SK-N-SH (cell line): ENCODE data around the gene SPAM1. TPM values are rescaled to one million over a fixed set of nuclear protein-coding genes. Genes with fewer than 3 reads are reported as not detected.

Experiments
- CTCF ChIA-PET: fragments of 300-600, 350-600 bp; formaldehyde crosslinking; extraction: SDS; loops from one replicate; lab custom pipeline; 2021; lab: Yijun Ruan, JAX
- POLR2A ChIA-PET: fragments of 350-600 bp; sonication (Branson Sonifier 250); formaldehyde crosslinking; extraction: SDS; loops from one replicate; lab custom pipeline; 2020; ENCODE audit warnings: antibody characterized with exemption, inconsistent platforms; lab: Yijun Ruan, JAX
- DNase-seq: peaks from one replicate; pipeline ENCODE4 v3.0.0; 2012
- H2AFZ ChIP-seq: fragments of 200-600 bp; sonication (generic); 2 replicates; pipeline ENCODE4 v1.8.1; 2016; ENCODE audit warnings: antibody characterized with exemption, mild to moderate bottlenecking, low read depth
- H3F3A ChIP-seq: fragments of 200-600 bp; sonication (generic); replicated peaks from 2 replicates; pipeline ENCODE3; 2016; ENCODE audit warnings: antibody characterized with exemption, mild to moderate bottlenecking; ENCODE audit not compliant: insufficient read depth
- H3K27ac ChIP-seq, 2 experiments: fragments of 200-500 bp in 1 of 2; fragments of 200-600 bp in 1 of 2; sonication (Bioruptor generic) in 1 of 2; sonication (generic), shearing (Covaris generic) in 1 of 2; 2 replicates each; pipeline versions ENCODE4 v1.5.1 to v1.6.1; 2014 to 2016; ENCODE audit warnings: low read depth in 2 of 2, inconsistent platforms in 1 of 2, low read length in 1 of 2, mild to moderate bottlenecking in 1 of 2, mixed read lengths in 1 of 2
- H3K27me3 ChIP-seq: fragments of 200-600 bp; sonication (generic), shearing (Covaris generic); 2 replicates; pipeline ENCODE4 v1.6.1; 2016; ENCODE audit warnings: mixed run types; ENCODE audit not compliant: insufficient read depth
- H3K36me3 ChIP-seq, 2 experiments: fragments of 200-500 bp in 1 of 2; fragments of 200-600 bp in 1 of 2; sonication (Bioruptor generic) in 1 of 2; sonication (generic) in 1 of 2; replicated peaks in 1 of 2; 2 replicates each; pipeline versions ENCODE3 to v1.5.1; 2014 to 2016; ENCODE audit warnings: low read length in 1 of 2, mild to moderate bottlenecking in 1 of 2; ENCODE audit not compliant: insufficient read depth in 2 of 2, control insufficient read depth in 1 of 2
- H3K4me1 ChIP-seq, 2 experiments: fragments of 200-500 bp in 1 of 2; fragments of 200-600 bp in 1 of 2; sonication (Bioruptor generic) in 1 of 2; sonication (generic), shearing (Covaris generic) in 1 of 2; 2 replicates each; pipeline versions ENCODE4 v1.5.1 to v1.6.1; 2014 to 2016; ENCODE audit warnings: low read depth in 1 of 2, low read length in 1 of 2, mixed run types in 1 of 2; ENCODE audit not compliant: insufficient read depth in 2 of 2, control insufficient read depth in 1 of 2
- H3K4me2 ChIP-seq: fragments of 200-600 bp; sonication (generic), shearing (Covaris generic); 2 replicates; pipeline ENCODE4 v1.6.1; 2017; ENCODE audit warnings: mixed run types
- H3K4me3 ChIP-seq, 2 experiments: fragments of 200-500 bp in 1 of 2; fragments of 200-600 bp in 1 of 2; sonication (Bioruptor generic) in 1 of 2; sonication (generic), shearing (Covaris generic) in 1 of 2; 2 replicates each; pipeline versions ENCODE4 v1.5.1 to v1.8.1; 2014 to 2016; ENCODE audit warnings: low read depth in 2 of 2, inconsistent platforms in 1 of 2, low read length in 1 of 2, mild to moderate bottlenecking in 1 of 2, mixed read lengths in 1 of 2, moderate library complexity in 1 of 2
- H3K79me2 ChIP-seq: fragments of 200-600 bp; sonication (generic); 2 replicates; pipeline ENCODE4 v1.8.1; 2017; ENCODE audit warnings: mild to moderate bottlenecking; ENCODE audit not compliant: insufficient read depth
- H3K9ac ChIP-seq: fragments of 200-600 bp; sonication (generic); 2 replicates; pipeline ENCODE4 v1.6.1; 2017; ENCODE audit warnings: mixed run types
- H3K9me2 ChIP-seq: fragments of 200-600 bp; sonication (generic); 2 replicates; pipeline ENCODE4 v1.6.1; 2017; ENCODE audit warnings: mixed run types
- H3K9me3 ChIP-seq: fragments of 200-600 bp; sonication (generic); 2 replicates; pipeline ENCODE4 v1.6.1; 2017; ENCODE audit warnings: mixed run types, mild to moderate bottlenecking, moderate library complexity
- H4K20me1 ChIP-seq: fragments of 200-600 bp; sonication (generic); 2 replicates; pipeline ENCODE4 v1.6.1; 2017; ENCODE audit warnings: mild to moderate bottlenecking, mixed run types; ENCODE audit not compliant: insufficient read depth
- CHD2 ChIP-seq: fragments of 150-350 bp; IDR thresholded peaks from 2 replicates; pipeline ENCODE4 v1.6.1; 2018; ENCODE audit warnings: low read length; ENCODE audit not compliant: partially characterized antibody
- EP300 ChIP-seq, 2 experiments: IDR thresholded peaks; 2 replicates each; pipeline versions ENCODE4 v1.4.0 to v1.6.1; 2012; ENCODE audit warnings: borderline replicate concordance in 1 of 2, low read depth in 1 of 2, low read length in 1 of 2
- EZH2phosphoT487 ChIP-seq: fragments of 200-600 bp; sonication (generic); IDR thresholded peaks from 2 replicates; pipeline ENCODE4 v1.6.1; 2017; ENCODE audit warnings: low read depth, mixed run types, mild to moderate bottlenecking, antibody characterized with exemption, moderate library complexity, borderline replicate concordance
- FOSL2 ChIP-seq: IDR thresholded peaks from 2 replicates; pipeline ENCODE4 v1.4.0; 2012; ENCODE audit warnings: low read depth, mild to moderate bottlenecking, moderate library complexity, borderline replicate concordance
- GATA2 ChIP-seq: sonication (generic); formaldehyde crosslinking; IDR thresholded peaks from 2 replicates; pipeline ENCODE4 v1.5.0; 2020; ENCODE audit warnings: mild to moderate bottlenecking, missing genetic modification reagents
- JUND ChIP-seq: IDR thresholded peaks from 2 replicates; pipeline ENCODE4 v1.4.0; 2012
- MXI1 ChIP-seq: IDR thresholded peaks from 2 replicates; pipeline ENCODE4 v1.6.1; 2012; ENCODE audit warnings: mild to moderate bottlenecking, low read depth, low read length, improper control_type of control experiment
- NFIC ChIP-seq: IDR thresholded peaks from 2 replicates; pipeline ENCODE4 v1.4.0; 2012; ENCODE audit warnings: borderline replicate concordance
- NRF1 ChIP-seq: IDR thresholded peaks from 2 replicates; pipeline ENCODE4 v1.6.1; 2012; ENCODE audit warnings: low read depth, mild to moderate bottlenecking, low read length
- POLR2AphosphoS5 ChIP-seq: IDR thresholded peaks from 2 replicates; pipeline ENCODE4 v1.6.1; 2012; ENCODE audit warnings: low read depth, low read length
- RAD21 ChIP-seq: IDR thresholded peaks from 2 replicates; pipeline ENCODE4 v1.6.1; 2012; ENCODE audit warnings: mild to moderate bottlenecking, low read length
- RFX5 ChIP-seq: IDR thresholded peaks from 2 replicates; pipeline ENCODE4 v1.6.1; 2012; ENCODE audit warnings: mild to moderate bottlenecking, improper control_type of control experiment, low read length
- SMC3 ChIP-seq: IDR thresholded peaks from 2 replicates; pipeline ENCODE4 v1.6.1; 2012; ENCODE audit warnings: low read depth, low read length, improper control_type of control experiment
- TAF1 ChIP-seq: IDR thresholded peaks from 2 replicates; pipeline ENCODE4 v1.6.1; 2012; ENCODE audit warnings: low read depth, mild to moderate bottlenecking, low read length, moderate library complexity, borderline replicate concordance
- TCF12 ChIP-seq: IDR thresholded peaks from 2 replicates; pipeline ENCODE4 v1.4.0; 2012
- TEAD4 ChIP-seq: IDR thresholded peaks from 2 replicates; pipeline ENCODE4 v1.4.0; 2012; ENCODE audit warnings: mild to moderate bottlenecking, borderline replicate concordance; ENCODE audit not compliant: insufficient read depth
- WGBS: methylation state at CpG from one replicate; pipeline ENCODE4 v1.1.6; 2017; ENCODE audit warnings: low lambda C conversion rate; 5-methylcytosine and 5-hydroxymethylcytosine counted together
- polyA plus RNA-seq, 3 experiments: library from polyadenylated mRNA; depleted of rRNA; stranded (reverse); fragments of >200 nt; gene quantifications; 2 replicates each; pipeline ENCODE4 v1.2.3, GENCODE V29; 2012
- TF ChIP-seq, protein P1 (sequence below): IDR thresholded peaks from 2 replicates; pipeline ENCODE4; 2012
- TF ChIP-seq, protein P2 (sequence below): fragments of 150-350 bp; IDR thresholded peaks from 2 replicates; pipeline ENCODE4 v1.6.1; 2017; ENCODE audit warnings: antibody characterized with exemption, low read length, low read depth, borderline replicate concordance
- TF ChIP-seq, protein P3 (sequence below): fragments of 200-600 bp; sonication (generic); IDR thresholded peaks from 2 replicates; pipeline ENCODE4 v1.6.1; 2017; ENCODE audit warnings: antibody characterized with exemption, mild to moderate bottlenecking, moderate library complexity
- TF ChIP-seq, protein P4 (sequence below): IDR thresholded peaks from 2 replicates; pipeline ENCODE4 v1.6.1; 2012; ENCODE audit warnings: mild to moderate bottlenecking, low read depth, low read length, moderate library complexity

The SPAM1 gene
- polyA plus RNA-seq, 1 of the 3 experiments (the other 2 are of a cell fraction) = not detected

GRCh38 chr7:123972045-123972444 is 47.0 kb downstream of the SPAM1 start:
- Histone ChIP-seq H3K27ac (no peak overlapping the region), H3F3A (no peaks in the 10 kb centered on the region), H3K9me2 (no peaks in the 10 kb centered on the region), H3K9me3 (no peaks in the 10 kb centered on the region), H3K9ac (no peak overlapping the region), H4K20me1 (no peaks in the 10 kb centered on the region), H3K27me3 (no peaks in the 10 kb centered on the region), H2AFZ (no peak overlapping the region), H3K4me1 (peaks cover 0 to 2% of the 10 kb centered on the region in 2 experiments; a peak in 1 of 4 replicates), H3K36me3 (no peaks in the 10 kb centered on the region), H3K4me2 (no peak overlapping the region), H3K4me3 (no peak overlapping the region), H3K79me2 (no peaks in the 10 kb centered on the region)
- 10% methylated on average over 1 of the region's 1 CpG for WGBS
- TF ChIP-seq NRF1 (no peak), FOSL2 (no peak), RFX5 (no peak), TAF1 (no peak), SMC3 (no peak), MXI1 (no peak), NFIC (no peak), RAD21 (no peak), JUND (no peak), CHD2 (no peak), TCF12 (no peak), EP300 (IDR thresholded peaks at IDR 0.05; ENCODE audit: borderline replicate concordance in 1 of 2, low read depth in 1 of 2, low read length in 1 of 2) (no peak), EZH2phosphoT487 (no peak), TEAD4 (no peak), POLR2AphosphoS5 (no peak), GATA2 (CRISPR knock-in tag) (no peak)
- TF ChIP-seq, protein P1, sequence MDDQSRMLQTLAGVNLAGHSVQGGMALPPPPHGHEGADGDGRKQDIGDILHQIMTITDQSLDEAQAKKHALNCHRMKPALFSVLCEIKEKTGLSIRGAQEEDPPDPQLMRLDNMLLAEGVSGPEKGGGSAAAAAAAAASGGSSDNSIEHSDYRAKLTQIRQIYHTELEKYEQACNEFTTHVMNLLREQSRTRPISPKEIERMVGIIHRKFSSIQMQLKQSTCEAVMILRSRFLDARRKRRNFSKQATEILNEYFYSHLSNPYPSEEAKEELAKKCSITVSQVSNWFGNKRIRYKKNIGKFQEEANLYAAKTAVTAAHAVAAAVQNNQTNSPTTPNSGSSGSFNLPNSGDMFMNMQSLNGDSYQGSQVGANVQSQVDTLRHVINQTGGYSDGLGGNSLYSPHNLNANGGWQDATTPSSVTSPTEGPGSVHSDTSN = no peak
- TF ChIP-seq, protein P2, sequence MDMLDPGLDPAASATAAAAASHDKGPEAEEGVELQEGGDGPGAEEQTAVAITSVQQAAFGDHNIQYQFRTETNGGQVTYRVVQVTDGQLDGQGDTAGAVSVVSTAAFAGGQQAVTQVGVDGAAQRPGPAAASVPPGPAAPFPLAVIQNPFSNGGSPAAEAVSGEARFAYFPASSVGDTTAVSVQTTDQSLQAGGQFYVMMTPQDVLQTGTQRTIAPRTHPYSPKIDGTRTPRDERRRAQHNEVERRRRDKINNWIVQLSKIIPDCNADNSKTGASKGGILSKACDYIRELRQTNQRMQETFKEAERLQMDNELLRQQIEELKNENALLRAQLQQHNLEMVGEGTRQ = no peak
- TF ChIP-seq, protein P3, sequence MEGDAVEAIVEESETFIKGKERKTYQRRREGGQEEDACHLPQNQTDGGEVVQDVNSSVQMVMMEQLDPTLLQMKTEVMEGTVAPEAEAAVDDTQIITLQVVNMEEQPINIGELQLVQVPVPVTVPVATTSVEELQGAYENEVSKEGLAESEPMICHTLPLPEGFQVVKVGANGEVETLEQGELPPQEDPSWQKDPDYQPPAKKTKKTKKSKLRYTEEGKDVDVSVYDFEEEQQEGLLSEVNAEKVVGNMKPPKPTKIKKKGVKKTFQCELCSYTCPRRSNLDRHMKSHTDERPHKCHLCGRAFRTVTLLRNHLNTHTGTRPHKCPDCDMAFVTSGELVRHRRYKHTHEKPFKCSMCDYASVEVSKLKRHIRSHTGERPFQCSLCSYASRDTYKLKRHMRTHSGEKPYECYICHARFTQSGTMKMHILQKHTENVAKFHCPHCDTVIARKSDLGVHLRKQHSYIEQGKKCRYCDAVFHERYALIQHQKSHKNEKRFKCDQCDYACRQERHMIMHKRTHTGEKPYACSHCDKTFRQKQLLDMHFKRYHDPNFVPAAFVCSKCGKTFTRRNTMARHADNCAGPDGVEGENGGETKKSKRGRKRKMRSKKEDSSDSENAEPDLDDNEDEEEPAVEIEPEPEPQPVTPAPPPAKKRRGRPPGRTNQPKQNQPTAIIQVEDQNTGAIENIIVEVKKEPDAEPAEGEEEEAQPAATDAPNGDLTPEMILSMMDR = no peak
- TF ChIP-seq, protein P4, sequence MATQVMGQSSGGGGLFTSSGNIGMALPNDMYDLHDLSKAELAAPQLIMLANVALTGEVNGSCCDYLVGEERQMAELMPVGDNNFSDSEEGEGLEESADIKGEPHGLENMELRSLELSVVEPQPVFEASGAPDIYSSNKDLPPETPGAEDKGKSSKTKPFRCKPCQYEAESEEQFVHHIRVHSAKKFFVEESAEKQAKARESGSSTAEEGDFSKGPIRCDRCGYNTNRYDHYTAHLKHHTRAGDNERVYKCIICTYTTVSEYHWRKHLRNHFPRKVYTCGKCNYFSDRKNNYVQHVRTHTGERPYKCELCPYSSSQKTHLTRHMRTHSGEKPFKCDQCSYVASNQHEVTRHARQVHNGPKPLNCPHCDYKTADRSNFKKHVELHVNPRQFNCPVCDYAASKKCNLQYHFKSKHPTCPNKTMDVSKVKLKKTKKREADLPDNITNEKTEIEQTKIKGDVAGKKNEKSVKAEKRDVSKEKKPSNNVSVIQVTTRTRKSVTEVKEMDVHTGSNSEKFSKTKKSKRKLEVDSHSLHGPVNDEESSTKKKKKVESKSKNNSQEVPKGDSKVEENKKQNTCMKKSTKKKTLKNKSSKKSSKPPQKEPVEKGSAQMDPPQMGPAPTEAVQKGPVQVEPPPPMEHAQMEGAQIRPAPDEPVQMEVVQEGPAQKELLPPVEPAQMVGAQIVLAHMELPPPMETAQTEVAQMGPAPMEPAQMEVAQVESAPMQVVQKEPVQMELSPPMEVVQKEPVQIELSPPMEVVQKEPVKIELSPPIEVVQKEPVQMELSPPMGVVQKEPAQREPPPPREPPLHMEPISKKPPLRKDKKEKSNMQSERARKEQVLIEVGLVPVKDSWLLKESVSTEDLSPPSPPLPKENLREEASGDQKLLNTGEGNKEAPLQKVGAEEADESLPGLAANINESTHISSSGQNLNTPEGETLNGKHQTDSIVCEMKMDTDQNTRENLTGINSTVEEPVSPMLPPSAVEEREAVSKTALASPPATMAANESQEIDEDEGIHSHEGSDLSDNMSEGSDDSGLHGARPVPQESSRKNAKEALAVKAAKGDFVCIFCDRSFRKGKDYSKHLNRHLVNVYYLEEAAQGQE = no peak
- ChIA-PET POLR2A (no interaction called here), CTCF (interaction anchor here (0.6 kb wide), 1 partner anchor 31 kb away, joined by 3 read pairs; no protein-coding TSS in a partner anchor)
- DNase-seq = no peak
